Measurements from ENCODE around the gene KRTAP4-4. TPM values are rescaled to one million over a fixed set of nuclear protein-coding genes. Genes with fewer than 3 reads are reported as not detected.

The KRTAP4-4 gene
- total and polyA plus RNA-seq, 8 donors, result not detected

- peaks cover 0 to 12% (median 0%) of the 10 kb centered on the region in 3 donors for H3K27me3 ChIP-seq
- no peaks in the 10 kb centered on the region for H3K4me1 ChIP-seq
- H3K9me3 ChIP-seq, result no peaks in the 10 kb centered on the region
- H3K36me3 ChIP-seq, result no peaks in the 10 kb centered on the region
- TF ChIP-seq POLR2AphosphoS5 (IDR thresholded peaks at IDR 0.05) (no peak), POLR2A (IDR thresholded peaks at IDR 0.05) (no peak), EP300 (IDR thresholded peaks at IDR 0.05) (no peak)
- TF ChIP-seq, protein P1, sequence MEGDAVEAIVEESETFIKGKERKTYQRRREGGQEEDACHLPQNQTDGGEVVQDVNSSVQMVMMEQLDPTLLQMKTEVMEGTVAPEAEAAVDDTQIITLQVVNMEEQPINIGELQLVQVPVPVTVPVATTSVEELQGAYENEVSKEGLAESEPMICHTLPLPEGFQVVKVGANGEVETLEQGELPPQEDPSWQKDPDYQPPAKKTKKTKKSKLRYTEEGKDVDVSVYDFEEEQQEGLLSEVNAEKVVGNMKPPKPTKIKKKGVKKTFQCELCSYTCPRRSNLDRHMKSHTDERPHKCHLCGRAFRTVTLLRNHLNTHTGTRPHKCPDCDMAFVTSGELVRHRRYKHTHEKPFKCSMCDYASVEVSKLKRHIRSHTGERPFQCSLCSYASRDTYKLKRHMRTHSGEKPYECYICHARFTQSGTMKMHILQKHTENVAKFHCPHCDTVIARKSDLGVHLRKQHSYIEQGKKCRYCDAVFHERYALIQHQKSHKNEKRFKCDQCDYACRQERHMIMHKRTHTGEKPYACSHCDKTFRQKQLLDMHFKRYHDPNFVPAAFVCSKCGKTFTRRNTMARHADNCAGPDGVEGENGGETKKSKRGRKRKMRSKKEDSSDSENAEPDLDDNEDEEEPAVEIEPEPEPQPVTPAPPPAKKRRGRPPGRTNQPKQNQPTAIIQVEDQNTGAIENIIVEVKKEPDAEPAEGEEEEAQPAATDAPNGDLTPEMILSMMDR (IDR thresholded peaks at IDR 0.05), result no peak
- no peak for DNase-seq
- intact Hi-C loops (cut with DNase I; ENCODE audit: low total_unique reads), result no loop called here
- no peak overlapping the region for H3K27ac ChIP-seq
- 89 to 98% (median 96%) methylated on average over 3 of the region's 3 CpGs for WGBS, 5 donors
- no peak overlapping the region for H3K4me3 ChIP-seq
Measured at GRCh38 chr17:41178341-41178740, 17.8 kb upstream of the KRTAP4-4 start.

- H3K4me3 ChIP-seq, result no peak within 1 kb of the TSS
- no peak within 1 kb of the TSS for H3K27ac ChIP-seq
- peaks cover 0 to 12% (median 0%) of the 10 kb centered on the region in 3 donors for H3K27me3 ChIP-seq
- no peak for DNase-seq
- H3K9me3 ChIP-seq, result no peaks in the 10 kb centered on the region
- intact Hi-C loops (cut with DNase I; ENCODE audit: low total_unique reads), result no loop called here
- no peaks in the 10 kb centered on the region for H3K4me1 ChIP-seq
- no peaks in the 10 kb centered on the region for H3K36me3 ChIP-seq
- TF ChIP-seq, protein P1 (IDR thresholded peaks at IDR 0.05), result no peak
- TF ChIP-seq POLR2A (IDR thresholded peaks at IDR 0.05) (no peak), EP300 (IDR thresholded peaks at IDR 0.05) (no peak), POLR2AphosphoS5 (IDR thresholded peaks at IDR 0.05) (no peak)
- WGBS, 5 donors, result 77 to 93% (median 88%) methylated on average over 5 to 7 of the region's 7 CpGs
Measured at GRCh38 chr17:41177727-41178271, 17.3 kb upstream of the KRTAP4-4 start, which contains the start of gene KRTAP4-2. KRTAP4-2 (minus strand) TSS chr17:41178221; CDS start chr17:41178164, 57 bp downstream.

DNA sequence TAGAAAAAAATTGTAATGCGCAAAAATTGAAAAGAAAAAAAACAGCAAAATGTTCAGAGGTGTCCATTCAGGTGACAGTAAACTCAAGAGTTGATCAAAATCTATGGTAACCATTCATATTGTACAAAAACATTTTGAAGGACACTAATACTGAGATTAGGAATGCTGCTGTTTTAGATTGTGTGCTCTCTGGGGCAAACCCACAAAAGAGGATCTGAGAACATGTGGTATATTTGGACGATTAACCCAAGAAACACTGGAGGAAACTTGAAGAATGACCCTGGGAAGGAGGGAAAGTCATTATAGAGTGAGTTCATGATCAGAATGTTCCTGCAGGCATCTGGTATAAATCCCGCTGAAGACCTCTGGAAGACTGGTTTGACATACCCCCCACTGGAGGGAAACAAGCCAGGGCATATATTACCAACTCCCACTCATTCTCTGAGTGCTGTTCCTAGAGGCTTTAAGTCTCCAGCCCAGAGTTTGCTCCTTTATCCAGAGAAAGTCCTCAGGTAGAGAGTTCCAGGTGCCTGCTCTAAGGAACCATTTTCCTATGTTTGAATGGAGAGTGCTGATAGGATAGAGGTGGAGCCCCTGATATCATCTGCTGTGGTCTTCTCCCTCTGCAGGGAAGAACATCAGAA, 16.3 kb upstream of the KRTAP4-4 start:
- Histone ChIP-seq H3K4me1 (no peaks in the 10 kb centered on the region), H3K36me3 (no peaks in the 10 kb centered on the region), H3K4me3 (no peak overlapping the region), H3K9me3 (no peaks in the 10 kb centered on the region), H3K27me3 (peaks cover 0 to 12% (median 0%) of the 10 kb centered on the region in 3 donors), H3K27ac (no peak overlapping the region)
- TF ChIP-seq POLR2A (IDR thresholded peaks at IDR 0.05) (no peak), POLR2AphosphoS5 (IDR thresholded peaks at IDR 0.05) (no peak), EP300 (IDR thresholded peaks at IDR 0.05) (no peak)
- TF ChIP-seq, protein P1 (IDR thresholded peaks at IDR 0.05), result no peak
- intact Hi-C loops (cut with DNase I; ENCODE audit: low total_unique reads), result no loop called here
- DNase-seq, result no peak
- WGBS, 5 donors, result 74 to 89% (median 85%) methylated on average over 3 of the region's 3 CpGs

DNA sequence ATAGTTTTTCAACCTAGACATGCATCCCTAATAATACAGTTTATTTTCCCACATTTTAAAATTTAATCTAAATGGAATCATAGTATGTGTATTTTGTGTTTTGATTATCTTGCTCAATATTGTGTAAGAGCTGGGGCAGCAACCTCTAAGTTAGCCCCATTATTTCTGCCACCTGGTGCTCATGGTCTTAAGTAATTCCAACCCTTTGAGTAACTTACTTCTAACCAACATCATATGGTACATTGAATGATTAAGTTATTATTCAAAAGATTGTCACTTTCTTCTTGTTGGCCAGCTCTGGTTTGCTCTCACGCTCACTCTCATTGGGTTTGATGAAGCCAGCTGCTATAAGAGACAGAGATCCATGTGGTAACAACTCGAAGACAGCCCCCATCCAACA, 11.3 kb upstream of the KRTAP4-4 start:
- intact Hi-C loops (cut with DNase I; ENCODE audit: low total_unique reads), result no loop called here
- Histone ChIP-seq H3K27me3 (peaks cover 0 to 6% (median 0%) of the 10 kb centered on the region in 3 donors), H3K4me3 (no peak overlapping the region), H3K27ac (no peak overlapping the region), H3K4me1 (no peaks in the 10 kb centered on the region), H3K36me3 (no peaks in the 10 kb centered on the region), H3K9me3 (no peaks in the 10 kb centered on the region)
- no peak for DNase-seq
- TF ChIP-seq POLR2A (IDR thresholded peaks at IDR 0.05) (no peak), EP300 (IDR thresholded peaks at IDR 0.05) (no peak), POLR2AphosphoS5 (IDR thresholded peaks at IDR 0.05) (no peak)
- TF ChIP-seq, protein P1 (IDR thresholded peaks at IDR 0.05), result no peak
- 70 to 79% (median 78%) methylated on average over 2 of the region's 2 CpGs for WGBS, 5 donors

Data from stomach (tissue), 9 donors.